GM18861 (cell line): ENCODE results near the gene C17orf67.

Experiments
- ATAC-seq: cut with Tn5 transposase; IDR thresholded peaks from one replicate; pipeline ENCODE4 v1.9.1; 2021; ENCODE audit not compliant: unreplicated experiment

The C17orf67 gene

GRCh38 chr17:56809106-56809819, 24.5 kb downstream of the C17orf67 start:
- no peak for ATAC-seq

GRCh38 chr17:56808503-56808902, 25.2 kb downstream of the C17orf67 start:
- ATAC-seq = no peak

- no peak for ATAC-seq
Observed at GRCh38 chr17:56807723-56808122, 26.0 kb downstream of the C17orf67 start.

- no peak for ATAC-seq
Observed at GRCh38 chr17:56806949-56807348, 26.8 kb downstream of the C17orf67 start.

- no peak for ATAC-seq
Observed at GRCh38 chr17:56804454-56804853, 29.3 kb downstream of the C17orf67 start.

DNA sequence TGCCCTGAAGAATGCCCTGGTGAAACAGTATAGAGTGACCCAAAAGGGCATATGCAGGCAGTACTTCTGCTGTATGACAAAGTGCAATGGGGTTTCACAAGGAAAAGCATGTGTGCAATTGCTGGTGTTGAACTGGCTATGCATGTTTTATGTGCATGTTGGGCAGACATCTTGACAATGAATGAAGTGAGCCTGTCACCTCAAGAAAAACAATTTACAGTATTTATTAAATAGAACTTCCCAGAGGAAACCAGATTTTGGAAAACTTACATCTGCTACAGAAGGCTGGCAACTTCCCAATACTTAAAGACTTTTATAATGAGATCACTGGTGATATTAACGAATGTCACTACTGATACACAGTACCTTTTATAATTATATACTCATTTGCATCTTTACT, 30.6 kb downstream of the C17orf67 start:
- ATAC-seq = no peak

DNA sequence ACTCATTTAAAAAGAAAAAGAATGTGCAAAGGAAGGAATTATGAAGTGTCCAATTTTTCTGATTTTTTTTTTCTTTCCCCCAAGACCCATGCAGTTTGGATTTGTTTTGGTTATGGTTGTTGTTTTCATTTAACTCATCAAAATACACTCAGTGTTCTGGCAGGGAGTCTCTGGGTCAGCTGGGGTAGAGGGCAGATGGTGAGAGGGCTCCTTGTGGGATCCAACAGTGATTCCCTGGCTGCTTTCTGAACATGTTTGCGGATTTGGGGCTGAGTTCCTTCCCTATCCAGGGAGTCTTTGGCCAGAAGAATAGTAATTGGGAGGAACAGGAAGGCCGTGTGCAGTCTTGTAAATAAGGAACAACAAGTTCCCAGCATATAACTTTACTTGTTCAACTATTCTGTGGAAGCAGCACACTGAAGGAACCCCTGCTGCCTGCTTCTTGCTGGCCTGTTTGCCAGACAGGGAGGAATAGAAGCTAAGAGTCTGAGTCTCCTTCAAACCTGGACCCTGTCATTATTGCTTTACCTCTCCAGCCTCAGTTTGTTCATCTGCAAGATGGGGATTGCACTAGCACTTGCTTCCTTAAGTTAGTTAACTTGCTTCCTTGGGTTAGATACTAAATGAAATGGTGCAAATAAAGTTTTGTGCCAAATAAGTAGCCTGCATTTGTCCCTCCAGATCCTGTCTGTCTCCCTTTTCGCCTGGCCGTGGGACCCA, 32.1 kb downstream of the C17orf67 start:
- no peak for ATAC-seq

DNA sequence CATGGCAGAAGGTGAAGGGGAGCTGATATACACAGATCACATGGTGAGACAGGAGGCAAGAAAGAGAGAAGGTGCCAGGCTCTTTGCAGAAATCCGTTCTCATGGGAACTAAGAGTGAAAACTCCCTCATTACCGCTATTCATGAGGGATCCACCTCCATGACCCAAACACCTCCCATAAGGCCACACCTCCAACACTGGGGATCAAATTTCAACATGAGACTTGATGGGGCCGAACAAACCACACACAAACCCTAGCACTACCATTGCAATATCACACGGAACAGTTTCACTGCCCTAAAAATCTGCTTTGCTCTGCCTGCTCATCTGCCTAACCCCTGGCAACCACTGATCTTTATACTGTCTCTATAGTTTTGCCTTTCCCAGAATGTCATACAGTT, 34.8 kb downstream of the C17orf67 start:
- no peak for ATAC-seq

- no peak for ATAC-seq
Observed at GRCh38 chr17:56796536-56796935, 37.2 kb downstream of the C17orf67 start.

GRCh38 chr17:56795221-56795865, 38.4 kb downstream of the C17orf67 start:
- no peak for ATAC-seq

- ATAC-seq = no peak
Observed at GRCh38 chr17:56793957-56794356, 39.8 kb downstream of the C17orf67 start.

DNA sequence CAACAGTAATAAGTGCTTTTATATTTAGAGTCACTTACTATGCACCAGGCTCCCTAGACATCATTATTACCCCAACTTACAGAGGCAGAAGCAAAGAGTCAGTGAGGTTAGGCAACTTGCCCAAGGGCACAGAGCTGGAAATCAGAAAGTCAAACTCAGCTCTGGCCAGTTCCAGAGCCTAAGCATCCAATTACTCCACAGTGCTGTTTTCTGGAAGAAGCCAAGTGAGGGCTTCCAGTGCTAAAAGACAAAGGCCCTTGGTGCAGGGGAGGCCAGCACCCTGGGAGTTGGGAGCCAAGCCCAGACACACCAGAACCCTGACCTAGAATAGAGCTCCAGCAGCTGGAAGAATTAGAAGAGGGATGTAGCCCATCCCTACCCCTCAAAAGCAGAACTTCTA, 40.2 kb downstream of the C17orf67 start:
- ATAC-seq = no peak

GRCh38 chr17:56792267-56792666, 41.5 kb downstream of the C17orf67 start:
- no peak for ATAC-seq

DNA sequence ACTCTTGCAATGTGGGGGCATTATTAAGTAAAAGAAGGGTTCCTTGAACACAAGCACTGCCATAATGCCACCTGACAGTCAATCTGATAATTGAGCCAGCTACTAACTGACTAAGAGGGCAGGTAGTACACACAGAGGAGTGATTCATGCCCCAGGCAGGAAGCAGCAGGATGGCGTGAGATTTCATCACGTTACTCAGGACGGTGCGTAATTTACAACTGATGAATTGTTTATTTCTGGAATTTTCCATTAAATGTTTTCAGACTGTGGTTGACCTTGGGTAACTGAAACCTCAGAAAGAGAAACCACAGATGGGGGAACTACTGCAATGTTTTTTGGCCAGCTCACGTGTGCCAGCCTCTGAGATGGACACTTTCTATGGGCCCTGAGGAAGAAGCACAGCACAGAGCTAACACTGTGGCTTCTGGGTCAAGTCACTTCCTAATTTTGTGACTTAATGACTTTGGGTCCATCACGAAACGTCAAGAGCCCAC, 46.7 kb downstream of the C17orf67 start:
- ATAC-seq = peak; percentile 74

DNA sequence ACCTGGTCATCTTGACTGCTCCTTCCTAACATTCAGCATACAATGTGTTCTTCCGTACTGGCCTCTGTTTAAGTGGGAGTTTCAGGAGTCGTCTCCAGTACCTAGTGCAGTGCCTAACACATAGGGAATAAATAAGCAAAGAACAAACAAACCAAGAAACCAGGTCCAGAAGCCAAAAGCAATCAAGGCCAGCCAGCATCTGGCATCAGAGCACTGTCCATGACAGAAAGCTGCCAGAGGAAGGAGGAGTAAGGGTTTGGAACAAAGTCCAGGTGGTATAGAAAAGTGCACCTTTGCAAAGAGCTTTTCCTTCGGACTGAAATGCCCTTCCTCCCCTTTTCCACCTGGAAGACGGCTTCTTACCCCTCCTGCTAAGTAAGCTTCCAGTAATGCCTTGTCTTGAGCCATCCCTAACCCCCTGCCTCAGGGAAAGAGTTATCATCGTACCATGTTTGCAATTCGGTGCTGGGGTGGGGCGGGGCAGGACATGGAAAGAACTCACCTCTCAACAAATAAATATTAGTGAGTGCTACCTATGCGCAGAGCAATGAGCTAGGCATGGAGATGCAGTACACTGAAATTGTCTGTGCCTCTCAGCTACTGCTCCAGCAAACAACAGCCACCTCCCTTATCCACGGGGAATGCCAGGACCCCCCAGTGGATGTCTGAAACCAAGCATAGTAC, 47.6 kb downstream of the C17orf67 start:
- no peak for ATAC-seq

DNA sequence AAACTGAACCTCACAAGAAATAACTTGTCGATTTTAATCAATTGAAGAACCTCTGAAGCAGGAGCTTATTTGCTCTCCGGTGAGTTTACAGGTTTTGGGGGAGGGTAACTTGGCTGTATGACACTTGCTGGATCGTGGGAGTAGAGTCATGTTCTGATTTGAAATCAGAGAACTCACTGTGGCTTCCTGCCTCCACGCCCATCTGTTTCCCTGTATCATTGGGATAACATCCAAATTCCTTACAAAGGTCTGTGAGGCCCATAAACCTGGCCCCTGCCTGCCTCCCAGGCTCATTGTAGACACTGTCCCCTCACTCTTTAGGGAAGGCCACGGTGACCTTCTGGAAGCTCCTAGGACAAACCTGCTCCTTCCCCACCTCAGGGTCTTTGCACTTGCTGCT, 48.3 kb downstream of the C17orf67 start:
- ATAC-seq = no peak

- no peak for ATAC-seq
Observed at GRCh38 chr17:56782338-56782737, 51.4 kb downstream of the C17orf67 start.

DNA sequence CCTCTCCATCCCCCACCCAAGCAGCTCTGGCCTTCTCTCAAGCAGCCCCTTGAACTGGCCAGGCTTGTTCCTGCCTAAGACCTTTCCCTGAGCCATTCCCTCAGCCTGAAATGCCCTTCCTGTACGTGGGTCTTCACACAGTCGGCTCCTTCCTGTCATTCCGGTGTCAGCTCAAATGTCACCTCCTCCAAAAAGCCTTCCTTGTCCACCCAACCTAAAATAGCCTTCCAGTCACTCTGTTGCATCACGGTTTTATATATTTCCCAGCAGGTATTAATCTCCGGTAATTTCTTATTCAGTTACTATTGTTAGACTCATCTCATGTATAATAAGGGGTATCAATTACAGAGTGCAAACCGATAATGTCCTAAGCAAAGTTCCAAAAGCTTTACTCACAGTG, 51.8 kb downstream of the C17orf67 start:
- no peak for ATAC-seq

- peak; percentile 84 for ATAC-seq
Observed at GRCh38 chr17:56779898-56780777, 53.6 kb downstream of the C17orf67 start.

- ATAC-seq = no peak
Observed at GRCh38 chr17:56779322-56779721, 54.4 kb downstream of the C17orf67 start.
